ENCODE results near the gene SRF.
"Not testable (repeated sequence)": the region's sequence is repeated elsewhere in the genome, so short reads cannot be mapped to it uniquely, and the experiment has no call there.

GRCh38 chr6:43131379-43131778, 39.7 kb upstream of the SRF start:
- TF ChIP-seq CTCF (conservative IDR thresholded peaks at IDR 0.05; ENCODE audit: low read length); EZH2phosphoT487 (IDR thresholded peaks at IDR 0.05; ENCODE audit: borderline replicate concordance, low read depth, low read length): not testable (repeated sequence)

All from OCI-LY7 (cell line).